Hepatocyte (in vitro differentiated cells): Measurements from ENCODE around the gene TEX30. TPM values are rescaled to one million over a fixed set of nuclear protein-coding genes. Genes with fewer than 3 reads are reported as not detected.
A peak's percentile ranks its signal among the peaks of the same experiment; 100 is the strongest.

Experiments used
- DNase-seq: peaks from one replicate; pipeline ENCODE4 v3.0.0-alpha.2; 2016; ENCODE audit warnings: low spot score
- H2AFZ ChIP-seq: fragments of 200-600 bp; sonication (generic); 2 replicates; pipeline ENCODE4 v1.6.0; 2016; ENCODE audit warnings: antibody characterized with exemption, mild to moderate bottlenecking
- H3K27ac ChIP-seq: fragments of 200-600 bp; sonication (generic); 2 replicates; pipeline ENCODE4 v1.5.1; 2016; ENCODE audit warnings: mild to moderate bottlenecking
- H3K27me3 ChIP-seq: fragments of 200-600 bp; sonication (generic); 2 replicates; pipeline ENCODE4 v1.6.1; 2016
- H3K36me3 ChIP-seq: fragments of 200-600 bp; sonication (generic); replicated peaks from 2 replicates; pipeline ENCODE4 v1.5.1; 2016; ENCODE audit warnings: low read depth; ENCODE audit not compliant: insufficient read depth
- H3K4me1 ChIP-seq: fragments of 200-600 bp; sonication (generic); 2 replicates; pipeline ENCODE4 v1.5.1; 2016; ENCODE audit warnings: mild to moderate bottlenecking, moderate library complexity; ENCODE audit not compliant: insufficient read depth
- H3K4me2 ChIP-seq: fragments of 200-600 bp; sonication (generic); 2 replicates; pipeline ENCODE4 v1.6.0; 2016
- H3K4me3 ChIP-seq: fragments of 200-600 bp; sonication (generic); 2 replicates; pipeline ENCODE4 v1.5.1; 2016; ENCODE audit warnings: mild to moderate bottlenecking
- H3K79me2 ChIP-seq: fragments of 200-600 bp; sonication (generic); 2 replicates; pipeline ENCODE4 v1.6.0; 2017; ENCODE audit warnings: mild to moderate bottlenecking
- H3K9me2 ChIP-seq: fragments of 200-600 bp; sonication (generic); replicated peaks from 2 replicates; pipeline ENCODE4 v1.6.0; 2017; ENCODE audit warnings: mild to moderate bottlenecking; ENCODE audit not compliant: insufficient read depth
- H3K9me3 ChIP-seq: fragments of 200-600 bp; sonication (generic); 2 replicates; pipeline ENCODE4 v1.5.1; 2016; ENCODE audit warnings: low read depth, mild to moderate bottlenecking
- H4K20me1 ChIP-seq: fragments of 200-600 bp; sonication (generic); 2 replicates; pipeline ENCODE4 v1.6.0; 2016; ENCODE audit warnings: mild to moderate bottlenecking; ENCODE audit not compliant: insufficient read depth, poor library complexity, severe bottlenecking
- EZH2 ChIP-seq: fragments of 200-600 bp; sonication (generic); IDR thresholded peaks from 2 replicates; pipeline ENCODE4 v1.6.1; 2016; ENCODE audit warnings: antibody characterized with exemption, mild to moderate bottlenecking, borderline replicate concordance
- EZH2phosphoT487 ChIP-seq: fragments of 200-600 bp; sonication (generic); IDR thresholded peaks from one replicate; pipeline ENCODE4 v1.6.1; 2018; ENCODE audit warnings: antibody characterized with exemption, mild to moderate bottlenecking, low read depth, moderate library complexity; ENCODE audit not compliant: unreplicated experiment, severe bottlenecking
- WGBS: methylation state at CpG from one replicate; pipeline ENCODE4 v1.1.6; 2016; ENCODE audit warnings: low lambda C conversion rate; ENCODE audit errors: missing lambda C conversion rate; 5-methylcytosine and 5-hydroxymethylcytosine counted together
- polyA plus RNA-seq: library from polyadenylated mRNA; unstranded; fragments of >200 nt; fragmentation: Nextera tagmentation; extraction: Ambion mirVana; gene quantifications from 2 replicates; pipeline ENCODE4 v1.2.1, GENCODE V29; 2016
- total RNA-seq: library from RNA; depleted of rRNA; stranded (reverse); fragments of >200 nt; gene quantifications from 2 replicates; pipeline ENCODE4 v1.2.3, GENCODE V29; 2014
- TF ChIP-seq, protein P1 (sequence below): fragments of 200-600 bp; sonication (generic); IDR thresholded peaks from 2 replicates; pipeline ENCODE4 v1.5.1; 2016; ENCODE audit warnings: antibody characterized with exemption, mild to moderate bottlenecking; ENCODE audit not compliant: poor library complexity

The TEX30 gene
- total RNA-seq (11.3 and 15.4 TPM in 2 replicates), polyA plus RNA-seq (14.6 and 20.6 TPM in 2 replicates)

GRCh38 chr13:102773441-102774213 lies at the start of gene TEX30:
TSS of gene TEX30 (minus strand) at chr13:102773786. CDS start at chr13:102770026, 3,760 bp downstream.
- DNase-seq, result peak; percentile 94
- no peaks in the 10 kb centered on the region for H3K9me2 ChIP-seq
- H4K20me1 ChIP-seq, result no peaks in the 10 kb centered on the region
- WGBS, result 11% methylated on average over 64 of the region's 85 CpGs
- H3K4me3 ChIP-seq, result peak within 1 kb of the TSS; percentile 91
- peak within 1 kb of the TSS; percentile 99 for H2AFZ ChIP-seq
- no peaks in the 10 kb centered on the region for H3K36me3 ChIP-seq
- peak within 1 kb of the TSS; percentile 80 for H3K27ac ChIP-seq
- no peaks in the 10 kb centered on the region for H3K9me3 ChIP-seq
- no peaks in the 10 kb centered on the region for H3K27me3 ChIP-seq
- TF ChIP-seq, protein P1, sequence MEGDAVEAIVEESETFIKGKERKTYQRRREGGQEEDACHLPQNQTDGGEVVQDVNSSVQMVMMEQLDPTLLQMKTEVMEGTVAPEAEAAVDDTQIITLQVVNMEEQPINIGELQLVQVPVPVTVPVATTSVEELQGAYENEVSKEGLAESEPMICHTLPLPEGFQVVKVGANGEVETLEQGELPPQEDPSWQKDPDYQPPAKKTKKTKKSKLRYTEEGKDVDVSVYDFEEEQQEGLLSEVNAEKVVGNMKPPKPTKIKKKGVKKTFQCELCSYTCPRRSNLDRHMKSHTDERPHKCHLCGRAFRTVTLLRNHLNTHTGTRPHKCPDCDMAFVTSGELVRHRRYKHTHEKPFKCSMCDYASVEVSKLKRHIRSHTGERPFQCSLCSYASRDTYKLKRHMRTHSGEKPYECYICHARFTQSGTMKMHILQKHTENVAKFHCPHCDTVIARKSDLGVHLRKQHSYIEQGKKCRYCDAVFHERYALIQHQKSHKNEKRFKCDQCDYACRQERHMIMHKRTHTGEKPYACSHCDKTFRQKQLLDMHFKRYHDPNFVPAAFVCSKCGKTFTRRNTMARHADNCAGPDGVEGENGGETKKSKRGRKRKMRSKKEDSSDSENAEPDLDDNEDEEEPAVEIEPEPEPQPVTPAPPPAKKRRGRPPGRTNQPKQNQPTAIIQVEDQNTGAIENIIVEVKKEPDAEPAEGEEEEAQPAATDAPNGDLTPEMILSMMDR, result no peak
- peaks cover 13% of the 10 kb centered on the region for H3K4me1 ChIP-seq
- H3K79me2 ChIP-seq, result peaks cover 12% of the 10 kb centered on the region
- H3K4me2 ChIP-seq, result peak within 1 kb of the TSS; percentile 94

DNA sequence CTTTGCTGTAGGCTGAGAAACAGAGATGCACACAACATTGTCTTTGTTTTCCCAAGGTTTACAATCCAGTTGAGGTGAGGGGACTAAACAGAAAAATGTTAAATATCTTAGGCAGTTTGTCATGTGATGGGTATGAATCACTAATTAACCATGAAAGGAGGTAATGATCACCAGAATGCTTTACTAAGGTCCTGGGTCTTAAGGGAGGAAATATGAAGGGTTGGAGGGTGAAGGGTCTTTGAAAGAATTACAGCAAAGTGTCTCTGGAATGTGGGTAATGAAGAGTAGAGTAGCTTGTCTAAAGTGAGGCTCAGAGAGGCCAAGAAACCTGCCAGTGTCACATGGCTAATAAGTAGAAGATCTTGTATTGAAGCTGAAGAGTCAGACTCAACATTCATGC lies 44.3 kb upstream of the TEX30 start:
- H3K27ac ChIP-seq, result peak overlapping the region; percentile 0
- TF ChIP-seq, protein P1, result no peak
- TF ChIP-seq EZH2phosphoT487 (no peak), EZH2 (no peak)
- no peaks in the 10 kb centered on the region for H3K9me3 ChIP-seq
- peaks cover 13% of the 10 kb centered on the region for H3K79me2 ChIP-seq
- H3K4me1 ChIP-seq, result no peaks in the 10 kb centered on the region
- H3K27me3 ChIP-seq, result no peaks in the 10 kb centered on the region
- no peaks in the 10 kb centered on the region for H3K36me3 ChIP-seq
- no peak overlapping the region for H3K4me2 ChIP-seq
- no peaks in the 10 kb centered on the region for H4K20me1 ChIP-seq
- H3K9me2 ChIP-seq, result no peaks in the 10 kb centered on the region
- H2AFZ ChIP-seq, result no peak overlapping the region
- H3K4me3 ChIP-seq, result no peak overlapping the region
- DNase-seq, result no peak

GRCh38 chr13:102817241-102817640 lies 43.7 kb upstream of the TEX30 start:
- H3K4me2 ChIP-seq, result no peak overlapping the region
- TF ChIP-seq, protein P1, result no peak
- TF ChIP-seq EZH2 (no peak), EZH2phosphoT487 (no peak)

More at GRCh38 chr13:102817241-102817640, 43.7 kb upstream of the TEX30 start:
- Histone ChIP-seq H2AFZ (no peak overlapping the region), H4K20me1 (no peaks in the 10 kb centered on the region), H3K27me3 (no peaks in the 10 kb centered on the region), H3K4me3 (no peak overlapping the region), H3K9me3 (no peaks in the 10 kb centered on the region), H3K36me3 (no peaks in the 10 kb centered on the region), H3K4me1 (no peaks in the 10 kb centered on the region), H3K27ac (no peak overlapping the region), H3K9me2 (no peaks in the 10 kb centered on the region), H3K79me2 (peaks cover 18% of the 10 kb centered on the region)
- no peak for DNase-seq
- 93% methylated on average over 1 of the region's 1 CpG for WGBS
